KOPT-K1 (cell line): ENCODE measurements around the gene MAT2B.

Source experiments
- H3K27ac ChIP-seq: fragments of 200-600 bp; sonication (generic); 2 replicates; pipeline ENCODE4 v1.5.1; 2016; ENCODE audit warnings: antibody characterized with exemption, mild to moderate bottlenecking, low read depth, low read length; ENCODE audit not compliant: poor library complexity, severe bottlenecking
- H3K36me3 ChIP-seq: fragments of 200-600 bp; sonication (generic); 2 replicates; pipeline ENCODE4 v1.5.1; 2017; ENCODE audit warnings: antibody characterized with exemption, mild to moderate bottlenecking, low read length, moderate library complexity; ENCODE audit not compliant: insufficient read depth
- H3K9me3 ChIP-seq: fragments of 200-600 bp; sonication (generic); 2 replicates; pipeline ENCODE4 v1.5.1; 2017; ENCODE audit warnings: antibody characterized with exemption, low read length, mild to moderate bottlenecking; ENCODE audit not compliant: insufficient read depth, poor library complexity, severe bottlenecking

Gene MAT2B

GRCh38 chr5:163505368-163506094 is at the start of gene MAT2B:
MAT2B (plus strand) TSS chr5:163505619; CDS start chr5:163505687, 68 bp downstream.
- Histone ChIP-seq H3K36me3 (no peaks in the 10 kb centered on the region), H3K27ac (peak within 1 kb of the TSS; percentile 83), H3K9me3 (no peaks in the 10 kb centered on the region)

- H3K27ac ChIP-seq = no peak overlapping the region
- no peaks in the 10 kb centered on the region for H3K9me3 ChIP-seq
- peaks cover 59% of the 10 kb centered on the region for H3K36me3 ChIP-seq
Observed at GRCh38 chr5:163456029-163456589, 49.3 kb upstream of the MAT2B start.

DNA sequence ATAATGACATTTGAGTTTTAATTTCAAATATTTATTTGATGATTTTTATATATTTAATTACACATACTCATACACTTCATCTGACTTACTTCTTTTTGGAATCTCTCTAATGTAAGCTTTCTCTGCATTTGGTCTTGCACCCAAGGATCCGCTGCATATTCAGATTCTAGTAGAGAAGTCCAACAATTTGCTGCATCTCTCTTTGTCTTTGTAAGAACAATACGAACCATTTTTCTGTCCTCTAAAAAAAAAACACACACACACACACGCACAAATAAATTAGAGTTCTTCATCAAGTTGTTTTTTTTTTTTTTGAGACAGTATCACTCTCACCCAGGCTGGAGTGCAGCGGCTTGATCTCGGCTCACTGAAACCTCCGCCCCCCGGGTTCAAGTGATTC is 48.6 kb upstream of the MAT2B start:
- Histone ChIP-seq H3K9me3 (no peaks in the 10 kb centered on the region), H3K27ac (no peak overlapping the region), H3K36me3 (peaks cover 52% of the 10 kb centered on the region)

DNA sequence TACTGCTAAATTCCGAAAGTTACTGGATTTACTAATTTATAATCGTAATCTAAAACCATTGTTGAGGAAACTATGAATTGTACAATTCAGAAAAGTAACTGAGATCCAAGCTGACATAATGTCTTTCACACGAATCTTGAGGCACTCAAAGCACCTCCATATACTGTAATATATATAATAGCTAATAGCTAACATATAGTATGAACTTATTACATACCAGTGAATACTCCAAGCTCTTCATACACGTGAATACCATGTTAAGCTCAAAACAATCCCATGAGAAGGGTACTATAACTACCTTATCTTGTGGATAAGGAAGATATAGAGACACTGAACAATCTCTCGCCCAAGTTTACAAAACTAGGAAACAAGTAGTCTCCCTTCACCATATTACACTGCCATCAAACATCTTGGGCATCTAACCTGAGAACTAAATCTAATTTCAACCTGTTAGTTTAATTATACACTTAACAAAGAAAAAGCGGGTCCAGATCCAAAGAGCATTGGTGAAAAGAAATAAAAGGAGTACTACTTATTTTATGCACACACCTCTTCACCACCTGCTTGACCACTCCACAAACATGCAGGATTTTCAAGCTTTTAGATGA is 46.5 kb upstream of the MAT2B start:
- no peaks in the 10 kb centered on the region for H3K9me3 ChIP-seq
- H3K27ac ChIP-seq = peak overlapping the region; percentile 97

GRCh38 chr5:163459462-163459818 is 46.0 kb upstream of the MAT2B start:
- Histone ChIP-seq H3K36me3 (peaks cover 33% of the 10 kb centered on the region), H3K9me3 (no peaks in the 10 kb centered on the region), H3K27ac (peak overlapping the region; percentile 97)

More for the DNA sequence above, 46.5 kb upstream of the MAT2B start:
- peaks cover 32% of the 10 kb centered on the region for H3K36me3 ChIP-seq

DNA sequence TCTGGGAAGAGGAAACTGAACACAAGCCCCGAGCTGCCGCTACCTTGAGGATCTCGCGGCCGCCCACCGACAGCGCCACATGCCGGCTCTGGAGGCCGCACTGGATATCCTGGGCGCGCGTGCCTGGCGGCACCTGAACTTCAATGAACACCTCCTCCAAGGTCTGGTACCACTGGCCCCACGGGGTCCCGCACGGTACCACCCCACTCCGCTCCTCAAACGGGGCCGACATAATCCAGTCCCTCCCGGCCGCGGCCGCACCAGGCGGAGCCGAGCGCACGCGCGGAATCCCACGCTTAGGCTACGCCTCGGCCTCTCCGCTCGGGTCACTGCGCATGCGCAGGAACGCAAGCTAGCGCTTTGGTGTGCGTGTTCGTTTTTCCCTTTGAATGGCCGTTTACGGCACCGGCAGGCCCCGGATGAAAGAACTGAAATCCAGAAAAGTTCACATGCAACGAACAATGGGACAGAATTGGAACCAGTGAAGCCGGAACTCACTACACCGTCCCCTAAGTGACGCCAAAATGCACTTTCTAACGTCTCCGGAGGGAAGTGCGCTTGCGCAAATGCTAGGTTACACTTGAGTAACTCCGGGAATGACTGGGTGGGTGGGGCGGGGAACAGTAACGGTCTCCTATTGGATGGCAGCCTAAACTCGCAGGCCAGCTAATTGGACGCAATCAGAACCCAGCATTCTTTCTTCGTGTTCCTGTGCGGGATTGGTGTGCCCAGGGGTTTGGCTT is 45.4 kb upstream of the MAT2B start, which contains the start of gene NUDCD2:
Gene NUDCD2, minus strand, starts transcription at position 284 of the 743 bp plus-strand sequence. Its CDS starts 52 bp downstream, at position 232.
- no peaks in the 10 kb centered on the region for H3K9me3 ChIP-seq
- H3K27ac ChIP-seq = peak within 1 kb of the TSS; percentile 97
- H3K36me3 ChIP-seq = peaks cover 33% of the 10 kb centered on the region

DNA sequence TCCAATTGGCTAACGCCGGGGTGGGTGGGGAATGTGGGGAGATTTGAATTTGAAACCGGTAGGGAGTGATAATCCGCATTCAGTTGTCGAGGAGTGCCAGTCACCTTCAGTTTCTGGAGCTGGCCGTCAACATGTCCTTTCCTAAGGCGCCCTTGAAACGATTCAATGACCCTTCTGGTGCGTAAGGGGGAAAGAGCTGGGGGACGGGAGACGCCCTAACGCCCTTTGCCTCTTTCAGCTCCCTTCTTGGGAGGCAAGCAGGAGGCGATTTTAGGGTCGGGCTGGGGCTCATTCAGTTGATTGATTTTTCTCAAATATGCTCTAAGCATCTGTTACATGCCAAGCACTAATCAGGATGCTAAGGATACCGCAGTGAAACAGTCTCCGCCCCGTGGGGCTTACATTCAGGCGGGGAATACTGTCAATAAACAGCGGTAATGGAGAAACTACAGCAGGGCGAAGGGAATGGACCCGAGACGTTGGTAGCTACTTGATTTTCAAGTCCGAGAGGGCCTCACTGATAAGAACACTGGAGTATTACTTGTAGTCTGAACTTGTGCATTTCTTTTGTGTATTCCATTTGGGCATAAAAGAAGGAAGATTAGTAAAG is 44.8 kb upstream of the MAT2B start, which contains the start of gene HMMR:
Gene HMMR, plus strand, starts transcription at position 71 of the 610 bp plus-strand sequence. Its CDS starts 61 bp downstream, at position 132.
- peaks cover 33% of the 10 kb centered on the region for H3K36me3 ChIP-seq
- no peaks in the 10 kb centered on the region for H3K9me3 ChIP-seq
- H3K27ac ChIP-seq = peak within 1 kb of the TSS; percentile 97

- no peaks in the 10 kb centered on the region for H3K9me3 ChIP-seq
- H3K27ac ChIP-seq = peak overlapping the region; percentile 97
- peaks cover 40% of the 10 kb centered on the region for H3K36me3 ChIP-seq
Observed at GRCh38 chr5:163463063-163463435, 42.4 kb upstream of the MAT2B start.

- H3K9me3 ChIP-seq = no peaks in the 10 kb centered on the region
- peaks cover 86% of the 10 kb centered on the region for H3K36me3 ChIP-seq
- H3K27ac ChIP-seq = no peak overlapping the region
Observed at GRCh38 chr5:163467682-163468081, 37.7 kb upstream of the MAT2B start.

GRCh38 chr5:163473635-163474243 is 31.7 kb upstream of the MAT2B start:
- H3K36me3 ChIP-seq = peaks cover 100% of the 10 kb centered on the region
- no peaks in the 10 kb centered on the region for H3K9me3 ChIP-seq
- no peak overlapping the region for H3K27ac ChIP-seq

DNA sequence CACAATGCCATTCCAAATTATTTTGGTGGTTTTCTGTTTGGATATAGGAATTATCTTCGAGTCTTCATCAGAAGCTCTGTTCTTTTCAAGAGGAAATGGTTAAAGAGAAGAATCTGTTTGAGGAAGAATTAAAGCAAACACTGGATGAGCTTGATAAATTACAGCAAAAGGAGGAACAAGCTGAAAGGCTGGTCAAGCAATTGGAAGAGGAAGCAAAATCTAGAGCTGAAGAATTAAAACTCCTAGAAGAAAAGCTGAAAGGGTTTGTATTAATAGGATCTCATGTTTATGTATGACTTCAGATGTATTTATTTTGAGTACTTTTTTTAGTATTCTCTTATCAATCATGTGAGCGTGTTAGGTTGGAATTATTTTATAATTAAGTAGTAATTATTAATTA is 30.0 kb upstream of the MAT2B start:
- H3K9me3 ChIP-seq = no peaks in the 10 kb centered on the region
- no peak overlapping the region for H3K27ac ChIP-seq
- H3K36me3 ChIP-seq = peaks cover 100% of the 10 kb centered on the region

DNA sequence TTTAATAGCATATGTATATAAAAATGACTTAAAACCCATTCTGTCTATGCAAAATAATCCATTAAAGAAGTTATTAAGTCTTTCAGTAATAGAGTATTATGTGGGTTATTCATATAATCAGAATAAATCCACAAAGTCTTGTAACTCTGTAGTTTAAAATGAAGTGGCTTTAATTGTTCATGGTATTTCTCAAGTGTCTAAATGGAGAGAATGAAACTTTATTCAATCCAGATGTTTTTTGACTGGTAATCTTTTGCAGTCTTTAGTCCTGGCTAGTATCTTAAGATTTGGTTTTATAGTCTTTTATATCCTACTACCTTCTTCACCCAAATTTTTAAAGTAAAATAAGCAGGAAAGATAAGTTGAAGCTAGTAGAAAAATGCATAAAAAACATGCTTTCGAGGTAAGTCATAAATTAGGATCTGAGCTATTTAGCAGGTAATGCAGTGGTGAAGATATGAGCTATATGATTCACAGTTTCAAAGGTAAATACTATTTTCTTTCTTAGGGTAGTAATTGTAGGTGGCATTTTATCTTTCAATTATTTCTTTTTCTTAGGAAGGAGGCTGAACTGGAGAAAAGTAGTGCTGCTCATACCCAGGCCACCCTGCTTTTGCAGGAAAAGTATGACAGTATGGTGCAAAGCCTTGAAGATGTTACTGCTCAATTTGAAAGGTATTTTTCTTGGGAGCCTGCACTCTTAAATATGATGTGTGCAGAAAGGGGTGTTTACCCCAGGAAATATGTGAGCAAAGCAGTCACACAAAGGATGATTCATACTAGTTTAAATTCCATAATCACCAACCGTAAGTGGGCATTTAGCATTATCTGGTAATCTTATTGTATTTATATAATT is 27.1 kb upstream of the MAT2B start:
- H3K27ac ChIP-seq = no peak overlapping the region
- H3K36me3 ChIP-seq = peaks cover 98% of the 10 kb centered on the region

DNA sequence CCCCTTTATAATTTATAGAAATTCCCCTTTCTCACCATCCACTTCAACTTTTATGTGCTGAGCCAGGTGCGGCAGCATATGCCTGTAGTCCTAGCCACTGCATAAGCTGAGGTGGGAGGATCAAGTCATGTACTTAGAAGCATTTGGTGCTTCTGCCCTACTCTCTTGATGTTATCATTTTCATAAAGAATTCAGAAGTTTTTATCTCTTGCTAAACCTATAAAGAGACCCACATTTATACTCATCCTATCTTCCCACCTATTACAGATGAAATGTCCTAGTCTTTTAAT is 26.5 kb upstream of the MAT2B start:
- Histone ChIP-seq H3K36me3 (peaks cover 98% of the 10 kb centered on the region), H3K9me3 (no peaks in the 10 kb centered on the region), H3K27ac (no peak overlapping the region)

More for the DNA sequence above, 27.1 kb upstream of the MAT2B start:
- no peaks in the 10 kb centered on the region for H3K9me3 ChIP-seq
